H9 (cell line): ENCODE measurements around the gene NSMCE4A. TPM values are rescaled to one million over a fixed set of nuclear protein-coding genes. Genes with fewer than 3 reads are reported as not detected.

ENCODE experiments used
- DNase-seq: peaks from one replicate; pipeline ENCODE4 v3.0.0-alpha.2; 2017
- H2AFZ ChIP-seq: one replicate; pipeline ENCODE4 v1.6.1; 2013; ENCODE audit warnings: mild to moderate bottlenecking, low read length, control low read depth, moderate library complexity
- H2AK5ac ChIP-seq: 2 replicates; pipeline ENCODE4 v1.6.1; 2013; ENCODE audit warnings: low read length, control low read depth, mixed read lengths; ENCODE audit not compliant: insufficient read length
- H2BK120ac ChIP-seq: one replicate; pipeline ENCODE4 v1.6.1; 2013; ENCODE audit warnings: low read depth, mild to moderate bottlenecking, low read length, control low read depth, inconsistent platforms; ENCODE audit not compliant: poor library complexity, severe bottlenecking
- H2BK12ac ChIP-seq: 2 replicates; pipeline ENCODE4 v1.6.1; 2013; ENCODE audit warnings: low read length, control low read depth, mixed read lengths, low read depth; ENCODE audit not compliant: insufficient read length
- H2BK15ac ChIP-seq: 2 replicates; pipeline ENCODE4 v1.6.1; 2013; ENCODE audit warnings: low read depth, low read length, control low read depth
- H2BK20ac ChIP-seq: one replicate; pipeline ENCODE4 v1.6.1; 2013; ENCODE audit warnings: low read depth, mild to moderate bottlenecking, low read length, control low read depth, inconsistent platforms; ENCODE audit not compliant: poor library complexity, severe bottlenecking
- H2BK5ac ChIP-seq: 2 replicates; pipeline ENCODE4 v1.6.1; 2013; ENCODE audit warnings: low read length, control low read depth, mixed read lengths; ENCODE audit not compliant: insufficient read length
- H3K14ac ChIP-seq: 2 replicates; pipeline ENCODE4 v1.6.1; 2013; ENCODE audit warnings: low read length, control low read depth; ENCODE audit not compliant: insufficient read depth
- H3K18ac ChIP-seq: 2 replicates; pipeline ENCODE4 v1.6.1; 2013; ENCODE audit warnings: low read depth, mild to moderate bottlenecking, mixed read lengths, low read length, control low read depth; ENCODE audit not compliant: insufficient read length
- H3K23ac ChIP-seq: 2 replicates; pipeline ENCODE4 v1.6.1; 2013; ENCODE audit warnings: low read length, control low read depth, mixed read lengths, low read depth; ENCODE audit not compliant: insufficient read length
- H3K23me2 ChIP-seq: 2 replicates; pipeline ENCODE4 v1.6.1; 2013; ENCODE audit warnings: low read depth, mild to moderate bottlenecking, mixed read lengths, low read length, control low read depth; ENCODE audit not compliant: insufficient read length, poor library complexity, severe bottlenecking
- H3K27ac ChIP-seq: 2 replicates; pipeline ENCODE4 v1.5.1; 2013; ENCODE audit warnings: low read length, control low read depth, mixed read lengths, low read depth; ENCODE audit not compliant: insufficient read length
- H3K27me3 ChIP-seq: 2 replicates; pipeline ENCODE4 v1.6.1; 2013; ENCODE audit warnings: low read length, control low read depth, inconsistent platforms; ENCODE audit not compliant: insufficient read depth
- H3K4ac ChIP-seq: 2 replicates; pipeline ENCODE4 v1.6.1; 2013; ENCODE audit warnings: low read depth, mild to moderate bottlenecking, control low read depth, inconsistent platforms, low read length, moderate library complexity
- H3K4me1 ChIP-seq: 2 replicates; pipeline ENCODE4 v1.6.1; 2013; ENCODE audit warnings: low read length, control low read depth, inconsistent platforms; ENCODE audit not compliant: insufficient read depth
- H3K4me2 ChIP-seq: 2 replicates; pipeline ENCODE4 v1.6.1; 2013; ENCODE audit warnings: low read length, control low read depth, mixed read lengths; ENCODE audit not compliant: insufficient read length, insufficient read depth
- H3K56ac ChIP-seq: 2 replicates; pipeline ENCODE4 v1.6.1; 2013; ENCODE audit warnings: low read depth, mild to moderate bottlenecking, mixed read lengths, low read length, control low read depth; ENCODE audit not compliant: insufficient read length
- H3K79me1 ChIP-seq: 2 replicates; pipeline ENCODE4 v1.6.1; 2013; ENCODE audit warnings: low read depth, mild to moderate bottlenecking, moderate library complexity, low read length, control low read depth, inconsistent platforms; ENCODE audit not compliant: insufficient read depth, poor library complexity, severe bottlenecking
- H3K79me2 ChIP-seq: 2 replicates; pipeline ENCODE4 v1.6.1; 2013; ENCODE audit warnings: low read length, control low read depth, inconsistent platforms; ENCODE audit not compliant: insufficient read depth
- H3K9ac ChIP-seq: 2 replicates; pipeline ENCODE4 v1.6.1; 2013; ENCODE audit warnings: low read length, control low read depth, mixed read lengths; ENCODE audit not compliant: insufficient read length; ENCODE audit errors: extremely low read depth
- H3K9me3 ChIP-seq: one replicate; pipeline ENCODE4 v1.6.1; 2013; ENCODE audit warnings: low read depth, low read length, inconsistent platforms; ENCODE audit not compliant: control insufficient read depth
- H3T11ph ChIP-seq: one replicate; pipeline ENCODE4 v1.6.1; 2013; ENCODE audit warnings: mild to moderate bottlenecking, low read length, control low read depth, inconsistent platforms
- H4K20me1 ChIP-seq: one replicate; pipeline ENCODE4 v1.6.1; 2013; ENCODE audit not compliant: control insufficient read depth, insufficient read length, insufficient read depth
- H4K5ac ChIP-seq: 2 replicates; pipeline ENCODE4 v1.6.1; 2013; ENCODE audit warnings: low read depth, mild to moderate bottlenecking, mixed read lengths, low read length, control low read depth; ENCODE audit not compliant: insufficient read length
- H4K8ac ChIP-seq: replicated peaks from 2 replicates; pipeline ENCODE4 v1.6.1; 2013; ENCODE audit warnings: low read length, control low read depth, mixed read lengths, low read depth; ENCODE audit not compliant: insufficient read length
- H4K91ac ChIP-seq: 2 replicates; pipeline ENCODE4 v1.6.1; 2013; ENCODE audit warnings: low read depth, mild to moderate bottlenecking, moderate library complexity, mixed read lengths, low read length, control low read depth; ENCODE audit not compliant: insufficient read length
- H3K27ac Mint-ChIP-seq, 3 experiments: 2 replicates in 2 of 3; 3 replicates in 1 of 3; pipeline ENCODE4 v1.8.0; 2020 to 2021; ENCODE audit warnings: mixed read lengths in 3 of 3, mild to moderate bottlenecking in 1 of 3, moderate library complexity in 1 of 3
- H3K27me3 Mint-ChIP-seq: 2 replicates; pipeline ENCODE4 v1.8.0; 2021; ENCODE audit warnings: low read depth, mild to moderate bottlenecking, moderate library complexity, mixed read lengths
- H3K36me3 Mint-ChIP-seq, 3 experiments: 2 replicates in 2 of 3; 3 replicates in 1 of 3; pipeline ENCODE4 v1.8.0; 2020 to 2021; ENCODE audit warnings: low read depth in 3 of 3, mixed read lengths in 3 of 3; ENCODE audit not compliant: insufficient read depth in 1 of 3
- H3K4me1 Mint-ChIP-seq, 2 experiments: 2 replicates each; pipeline ENCODE4 v1.8.0; 2020; ENCODE audit warnings: mixed read lengths in 2 of 2
- H3K4me3 Mint-ChIP-seq, 2 experiments: 2 replicates in 1 of 2; 3 replicates in 1 of 2; pipeline ENCODE4 v1.8.0; 2020 to 2021; ENCODE audit warnings: mild to moderate bottlenecking in 2 of 2, mixed read lengths in 2 of 2, moderate library complexity in 1 of 2
- H3K9me3 Mint-ChIP-seq, 2 experiments: 2 replicates in 1 of 2; 3 replicates in 1 of 2; pipeline ENCODE4 v1.8.0; 2020; ENCODE audit warnings: mild to moderate bottlenecking in 2 of 2, mixed read lengths in 2 of 2, moderate library complexity in 1 of 2
- CTCF ChIP-seq: fragments of 200-600 bp; sonication (generic); conservative IDR thresholded peaks from 3 replicates; pipeline ENCODE4 v1.8.0; 2021; ENCODE audit warnings: antibody characterized with exemption, mild to moderate bottlenecking
- WGBS: extraction: QIAGEN DNeasy Blood & Tissue Kit; methylation state at CpG from one replicate; pipeline ENCODE4 v1.1.7; 2013; ENCODE audit warnings: missing lambda C conversion rate, low lambda C conversion rate, mixed read lengths; ENCODE audit not compliant: insufficient read length; ENCODE audit errors: extremely low coverage; 5-methylcytosine and 5-hydroxymethylcytosine counted together
- total RNA-seq: library from RNA; stranded (reverse); gene quantifications from 2 replicates; pipeline ENCODE4 v1.2.1, GENCODE V29; 2021

NSMCE4A gene
- total RNA-seq, 1 experiment from 2014 or later, result 59.0 TPM

- Histone ChIP-seq H2BK120ac (no peak overlapping the region), H2AFZ (no peak overlapping the region)
- no CpG with 5 or more reads among the region's 5 CpGs for WGBS
These were observed 22.8 kb downstream of the NSMCE4A start for GRCh38 chr10:121952226-121952625.

More at GRCh38 chr10:121952226-121952625, 22.8 kb downstream of the NSMCE4A start:
- Histone ChIP-seq H3K14ac (no peak overlapping the region), H3K4ac (no peak overlapping the region), H2BK12ac (no peak overlapping the region), H3K56ac (no peak overlapping the region), H3K9me3 (no peaks in the 10 kb centered on the region), H3K18ac (no peak overlapping the region), H4K8ac (no peak overlapping the region), H3K79me1 (no peaks in the 10 kb centered on the region), H3K4me2 (no peak overlapping the region), H2BK15ac (no peak overlapping the region), H3T11ph (no peak overlapping the region), H3K79me2 (no peaks in the 10 kb centered on the region), H3K9ac (no peak overlapping the region), H2BK5ac (no peak overlapping the region), H4K20me1 (no peaks in the 10 kb centered on the region), H3K23me2 (no peaks in the 10 kb centered on the region), H3K4me1 (no peaks in the 10 kb centered on the region), H4K5ac (no peak overlapping the region), H3K27ac (no peak overlapping the region), H2BK20ac (no peak overlapping the region), H3K27me3 (no peaks in the 10 kb centered on the region), H3K23ac (no peak overlapping the region), H2AK5ac (no peak overlapping the region), H4K91ac (no peak overlapping the region)
- no peak for TF ChIP-seq CTCF
- no peaks in the 10 kb centered on the region for H3K27me3 Mint-ChIP-seq
- H3K27ac Mint-ChIP-seq, result no peak overlapping the region
- H3K9me3 Mint-ChIP-seq, result no peaks in the 10 kb centered on the region
- no peak overlapping the region for H3K4me3 Mint-ChIP-seq
- peaks cover 10 to 11% of the 10 kb centered on the region in 2 experiments for H3K4me1 Mint-ChIP-seq
- no peak for DNase-seq
- H3K36me3 Mint-ChIP-seq, result peaks cover 8 to 25% (median 24%) of the 10 kb centered on the region in 3 experiments; a peak in 6 of 7 replicates
